H1 (cell line): ENCODE measurements around the gene SBSN. TPM values are rescaled to one million over a fixed set of nuclear protein-coding genes. Genes with fewer than 3 reads are reported as not detected.

Experiments used
- BCL11A ChIP-seq, 2 experiments: IDR thresholded peaks; one replicate each; pipeline ENCODE4 v1.6.1; 2011; ENCODE audit warnings: low read depth in 2 of 2, low read length in 2 of 2, mild to moderate bottlenecking in 2 of 2
- CBX5 ChIP-seq: fragments of 300-800, 300-1000 bp; sonication (generic); IDR thresholded peaks from 2 replicates; pipeline ENCODE4 v1.7.1; 2016; ENCODE audit warnings: antibody characterized with exemption, low read length, low read depth
- CTBP2 ChIP-seq: IDR thresholded peaks from 2 replicates; pipeline ENCODE4 v1.7.0; 2011; ENCODE audit warnings: borderline replicate concordance, mild to moderate bottlenecking, moderate library complexity, mixed read lengths, low read length; ENCODE audit not compliant: insufficient read depth, insufficient read length
- FOSL1 ChIP-seq: IDR thresholded peaks from 2 replicates; pipeline ENCODE4 v1.6.1; 2011; ENCODE audit warnings: mild to moderate bottlenecking, low read depth, low read length, moderate library complexity; ENCODE audit not compliant: insufficient read depth
- HDAC6 ChIP-seq: IDR thresholded peaks from one replicate; pipeline ENCODE4 v1.7.1; 2012; ENCODE audit warnings: low read depth, mild to moderate bottlenecking, inconsistent platforms, low read length, moderate library complexity
- SRF ChIP-seq: IDR thresholded peaks from 2 replicates; pipeline ENCODE4 v1.6.1; 2011; ENCODE audit warnings: mild to moderate bottlenecking, low read depth, low read length, moderate library complexity
- polyA plus RNA-seq, 7 experiments: library from polyadenylated mRNA; depleted of rRNA in 3 of 7; stranded (reverse) in 5 of 7; unstranded in 2 of 7; fragments of >200 nt in 5 of 7; fragments of 200-250 nt in 2 of 7; gene quantifications; 1 replicate in 5 of 7; 2 replicates in 1 of 7; 4 replicates in 1 of 7; pipeline versions ENCODE4 v1.2.1 to v1.2.3, GENCODE V29; 2011 to 2013; ENCODE audit warnings: missing spikeins in 2 of 7, mixed read lengths in 2 of 7
- total RNA-seq: library from RNA; stranded (reverse); fragmentation: NEBNext Ultra II Directional; extraction: Animal tissue kit (Norgen Biotek cat#: 25700); gene quantifications from 2 replicates; pipeline ENCODE4 v1.2.1, GENCODE V29; 2021
- TF ChIP-seq, protein P1 (sequence below): fragments of 300-600 bp; sonication (generic); IDR thresholded peaks from 2 replicates; pipeline ENCODE4 v1.7.1; 2012; ENCODE audit warnings: low read length, moderate library complexity, mild to moderate bottlenecking, inconsistent platforms; ENCODE audit not compliant: insufficient replicate concordance
- TF ChIP-seq, protein P2 (sequence below): IDR thresholded peaks from 2 replicates; pipeline ENCODE4 v1.6.1; 2012; ENCODE audit warnings: inconsistent platforms

Gene SBSN
- total and polyA plus RNA-seq, 2 of the 8 experiments (the other 6 are each of a cell fraction or from before 2014, with no cell fraction given) = not detected

DNA sequence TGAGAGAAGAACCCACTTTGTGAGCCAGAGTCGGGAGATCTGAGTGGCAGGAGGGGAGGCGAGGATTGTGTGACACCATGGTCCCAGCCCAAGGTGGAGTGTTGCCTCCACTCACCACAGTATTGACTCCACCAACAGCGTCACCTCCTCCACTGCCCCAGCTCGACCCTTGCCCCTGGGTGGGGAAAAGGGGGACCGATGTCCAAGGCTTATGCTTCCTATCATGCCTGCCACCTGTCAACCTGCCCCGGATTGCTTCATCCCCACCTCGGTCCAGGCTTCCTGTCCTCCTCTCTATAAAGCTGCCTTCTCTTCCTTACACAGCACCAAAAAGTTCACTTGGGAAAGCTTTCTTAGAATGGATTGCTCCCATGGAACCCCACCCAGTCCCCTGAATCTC, 22.1 kb downstream of the SBSN start (continued):
- TF ChIP-seq, protein P1, sequence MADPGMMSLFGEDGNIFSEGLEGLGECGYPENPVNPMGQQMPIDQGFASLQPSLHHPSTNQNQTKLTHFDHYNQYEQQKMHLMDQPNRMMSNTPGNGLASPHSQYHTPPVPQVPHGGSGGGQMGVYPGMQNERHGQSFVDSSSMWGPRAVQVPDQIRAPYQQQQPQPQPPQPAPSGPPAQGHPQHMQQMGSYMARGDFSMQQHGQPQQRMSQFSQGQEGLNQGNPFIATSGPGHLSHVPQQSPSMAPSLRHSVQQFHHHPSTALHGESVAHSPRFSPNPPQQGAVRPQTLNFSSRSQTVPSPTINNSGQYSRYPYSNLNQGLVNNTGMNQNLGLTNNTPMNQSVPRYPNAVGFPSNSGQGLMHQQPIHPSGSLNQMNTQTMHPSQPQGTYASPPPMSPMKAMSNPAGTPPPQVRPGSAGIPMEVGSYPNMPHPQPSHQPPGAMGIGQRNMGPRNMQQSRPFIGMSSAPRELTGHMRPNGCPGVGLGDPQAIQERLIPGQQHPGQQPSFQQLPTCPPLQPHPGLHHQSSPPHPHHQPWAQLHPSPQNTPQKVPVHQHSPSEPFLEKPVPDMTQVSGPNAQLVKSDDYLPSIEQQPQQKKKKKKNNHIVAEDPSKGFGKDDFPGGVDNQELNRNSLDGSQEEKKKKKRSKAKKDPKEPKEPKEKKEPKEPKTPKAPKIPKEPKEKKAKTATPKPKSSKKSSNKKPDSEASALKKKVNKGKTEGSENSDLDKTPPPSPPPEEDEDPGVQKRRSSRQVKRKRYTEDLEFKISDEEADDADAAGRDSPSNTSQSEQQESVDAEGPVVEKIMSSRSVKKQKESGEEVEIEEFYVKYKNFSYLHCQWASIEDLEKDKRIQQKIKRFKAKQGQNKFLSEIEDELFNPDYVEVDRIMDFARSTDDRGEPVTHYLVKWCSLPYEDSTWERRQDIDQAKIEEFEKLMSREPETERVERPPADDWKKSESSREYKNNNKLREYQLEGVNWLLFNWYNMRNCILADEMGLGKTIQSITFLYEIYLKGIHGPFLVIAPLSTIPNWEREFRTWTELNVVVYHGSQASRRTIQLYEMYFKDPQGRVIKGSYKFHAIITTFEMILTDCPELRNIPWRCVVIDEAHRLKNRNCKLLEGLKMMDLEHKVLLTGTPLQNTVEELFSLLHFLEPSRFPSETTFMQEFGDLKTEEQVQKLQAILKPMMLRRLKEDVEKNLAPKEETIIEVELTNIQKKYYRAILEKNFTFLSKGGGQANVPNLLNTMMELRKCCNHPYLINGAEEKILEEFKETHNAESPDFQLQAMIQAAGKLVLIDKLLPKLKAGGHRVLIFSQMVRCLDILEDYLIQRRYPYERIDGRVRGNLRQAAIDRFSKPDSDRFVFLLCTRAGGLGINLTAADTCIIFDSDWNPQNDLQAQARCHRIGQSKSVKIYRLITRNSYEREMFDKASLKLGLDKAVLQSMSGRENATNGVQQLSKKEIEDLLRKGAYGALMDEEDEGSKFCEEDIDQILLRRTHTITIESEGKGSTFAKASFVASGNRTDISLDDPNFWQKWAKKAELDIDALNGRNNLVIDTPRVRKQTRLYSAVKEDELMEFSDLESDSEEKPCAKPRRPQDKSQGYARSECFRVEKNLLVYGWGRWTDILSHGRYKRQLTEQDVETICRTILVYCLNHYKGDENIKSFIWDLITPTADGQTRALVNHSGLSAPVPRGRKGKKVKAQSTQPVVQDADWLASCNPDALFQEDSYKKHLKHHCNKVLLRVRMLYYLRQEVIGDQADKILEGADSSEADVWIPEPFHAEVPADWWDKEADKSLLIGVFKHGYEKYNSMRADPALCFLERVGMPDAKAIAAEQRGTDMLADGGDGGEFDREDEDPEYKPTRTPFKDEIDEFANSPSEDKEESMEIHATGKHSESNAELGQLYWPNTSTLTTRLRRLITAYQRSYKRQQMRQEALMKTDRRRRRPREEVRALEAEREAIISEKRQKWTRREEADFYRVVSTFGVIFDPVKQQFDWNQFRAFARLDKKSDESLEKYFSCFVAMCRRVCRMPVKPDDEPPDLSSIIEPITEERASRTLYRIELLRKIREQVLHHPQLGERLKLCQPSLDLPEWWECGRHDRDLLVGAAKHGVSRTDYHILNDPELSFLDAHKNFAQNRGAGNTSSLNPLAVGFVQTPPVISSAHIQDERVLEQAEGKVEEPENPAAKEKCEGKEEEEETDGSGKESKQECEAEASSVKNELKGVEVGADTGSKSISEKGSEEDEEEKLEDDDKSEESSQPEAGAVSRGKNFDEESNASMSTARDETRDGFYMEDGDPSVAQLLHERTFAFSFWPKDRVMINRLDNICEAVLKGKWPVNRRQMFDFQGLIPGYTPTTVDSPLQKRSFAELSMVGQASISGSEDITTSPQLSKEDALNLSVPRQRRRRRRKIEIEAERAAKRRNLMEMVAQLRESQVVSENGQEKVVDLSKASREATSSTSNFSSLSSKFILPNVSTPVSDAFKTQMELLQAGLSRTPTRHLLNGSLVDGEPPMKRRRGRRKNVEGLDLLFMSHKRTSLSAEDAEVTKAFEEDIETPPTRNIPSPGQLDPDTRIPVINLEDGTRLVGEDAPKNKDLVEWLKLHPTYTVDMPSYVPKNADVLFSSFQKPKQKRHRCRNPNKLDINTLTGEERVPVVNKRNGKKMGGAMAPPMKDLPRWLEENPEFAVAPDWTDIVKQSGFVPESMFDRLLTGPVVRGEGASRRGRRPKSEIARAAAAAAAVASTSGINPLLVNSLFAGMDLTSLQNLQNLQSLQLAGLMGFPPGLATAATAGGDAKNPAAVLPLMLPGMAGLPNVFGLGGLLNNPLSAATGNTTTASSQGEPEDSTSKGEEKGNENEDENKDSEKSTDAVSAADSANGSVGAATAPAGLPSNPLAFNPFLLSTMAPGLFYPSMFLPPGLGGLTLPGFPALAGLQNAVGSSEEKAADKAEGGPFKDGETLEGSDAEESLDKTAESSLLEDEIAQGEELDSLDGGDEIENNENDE = no peak
- TF ChIP-seq, protein P2, sequence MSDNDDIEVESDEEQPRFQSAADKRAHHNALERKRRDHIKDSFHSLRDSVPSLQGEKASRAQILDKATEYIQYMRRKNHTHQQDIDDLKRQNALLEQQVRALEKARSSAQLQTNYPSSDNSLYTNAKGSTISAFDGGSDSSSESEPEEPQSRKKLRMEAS = no peak
- TF ChIP-seq CTBP2 (no peak), BCL11A (IDR thresholded peaks at IDR 0.05; ENCODE audit: low read depth in 2 of 2, low read length in 2 of 2) (no peak), SRF (no peak), CBX5 (no peak), HDAC6 (no peak), FOSL1 (no peak)
- TF ChIP-seq, all 59 proteins: peak for 2
